ENCODE data around the gene LRRC27. TPM values are rescaled to one million over a fixed set of nuclear protein-coding genes. Genes with fewer than 3 reads are reported as not detected.

The LRRC27 gene
- total RNA-seq, 1 experiment from 2014 or later = 4.1 TPM

DNA sequence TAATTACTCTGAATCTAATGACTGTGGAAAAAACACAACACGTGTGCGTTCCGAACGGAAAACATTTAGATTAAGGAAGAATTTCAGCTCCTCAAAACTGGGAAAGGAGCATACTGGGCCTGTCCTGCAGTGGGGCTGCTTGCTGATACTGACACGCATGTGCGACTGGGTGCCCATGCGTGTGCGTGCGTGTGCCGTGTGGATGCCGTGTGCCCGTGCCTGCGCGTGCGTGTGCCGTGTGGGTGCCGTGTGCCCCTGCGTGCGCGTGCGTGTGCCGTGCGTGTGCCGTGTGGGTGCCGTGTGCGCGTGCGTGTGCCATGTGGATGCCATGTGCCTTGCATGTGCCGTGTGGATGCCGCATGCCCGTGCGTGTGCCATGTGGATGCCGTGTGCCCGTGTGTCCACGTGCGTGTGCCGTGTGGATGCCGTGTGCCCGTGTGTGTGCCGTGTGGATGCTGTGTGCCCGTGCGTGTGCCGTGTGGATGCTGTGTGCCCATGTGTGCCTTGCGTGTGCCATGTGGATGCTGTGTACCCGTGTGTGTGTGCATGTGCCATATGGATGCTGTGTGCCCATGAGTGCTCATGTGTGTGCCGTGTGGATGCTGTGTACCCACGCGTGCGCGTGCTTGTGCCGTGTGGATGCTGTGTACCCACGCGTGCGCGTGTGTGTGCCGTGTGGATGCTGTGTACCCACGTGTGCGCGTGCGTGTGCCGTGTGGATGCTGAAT, 93.2 kb downstream of the LRRC27 start:
- Histone ChIP-seq H3K36me3 (ENCODE audit: control insufficient read depth in 1 of 2, insufficient read depth in 2 of 2, low read length in 2 of 2) (no peaks in the 10 kb centered on the region), H3K27me3 (ENCODE audit: insufficient read depth, low read length) (no peaks in the 10 kb centered on the region), H3K27ac (ENCODE audit: low read depth, low read length) (peak overlapping the region; percentile 32; the same call in 1 of the 2 replicates), H3K9me3 (ENCODE audit: control insufficient read depth in 1 of 2, insufficient read depth in 1 of 2, low read depth in 1 of 2, low read length in 2 of 2) (no peaks in the 10 kb centered on the region), H3K4me3 (replicated peaks in 1 of 2; ENCODE audit: low read depth in 1 of 2, low read length in 2 of 2) (no peak overlapping the region), H3K79me2 (ENCODE audit: insufficient read depth, low read length) (no peaks in the 10 kb centered on the region), H3K9ac (ENCODE audit: low read length) (no peak overlapping the region), H3K4me2 (ENCODE audit: low read length) (no peak overlapping the region), H2AFZ (ENCODE audit: low read depth, low read length, poor library complexity, severe bottlenecking) (no peak overlapping the region), H4K20me1 (ENCODE audit: insufficient read depth) (no peaks in the 10 kb centered on the region), H3K9me2 (ENCODE audit: insufficient read depth) (no peaks in the 10 kb centered on the region), H3K4me1 (ENCODE audit: control insufficient read depth in 1 of 2, insufficient read depth in 2 of 2, low read length in 2 of 2) (peaks cover 18 to 19% of the 10 kb centered on the region in 2 experiments)
- DNase-seq (ENCODE audit: low read depth, low spot score) (no peak), ATAC-seq (no peak)
- TF ChIP-seq FOSL1 (IDR thresholded peaks at IDR 0.05; ENCODE audit: low read depth) (no peak), CEBPB (IDR thresholded peaks at IDR 0.05; ENCODE audit: low read depth) (no peak), SP1 (IDR thresholded peaks at IDR 0.05; ENCODE audit: low read depth) (no peak), RAD21 (IDR thresholded peaks at IDR 0.05; ENCODE audit: low read depth) (no peak), EGR1 (IDR thresholded peaks at IDR 0.05; ENCODE audit: low read depth) (no peak), ELF1 (IDR thresholded peaks at IDR 0.05; ENCODE audit: borderline replicate concordance, low read depth) (no peak), YY1 (IDR thresholded peaks at IDR 0.05; ENCODE audit: extremely low read depth, insufficient replicate concordance, low read depth, low read length) (no peak), TCF7L2 (IDR thresholded peaks at IDR 0.05; ENCODE audit: borderline replicate concordance, extremely low read depth, insufficient read depth, insufficient read length) (no peak), ZFX (IDR thresholded peaks at IDR 0.05) (no peak), JUND (IDR thresholded peaks at IDR 0.05) (no peak), CBX3 (IDR thresholded peaks at IDR 0.05; ENCODE audit: low read depth) (no peak), SIN3A (IDR thresholded peaks at IDR 0.05; ENCODE audit: low read depth) (no peak), POLR2A (IDR thresholded peaks at IDR 0.05; ENCODE audit: borderline replicate concordance, extremely low read depth, insufficient read depth, insufficient read length) (no peak)
- TF ChIP-seq, protein P1, sequence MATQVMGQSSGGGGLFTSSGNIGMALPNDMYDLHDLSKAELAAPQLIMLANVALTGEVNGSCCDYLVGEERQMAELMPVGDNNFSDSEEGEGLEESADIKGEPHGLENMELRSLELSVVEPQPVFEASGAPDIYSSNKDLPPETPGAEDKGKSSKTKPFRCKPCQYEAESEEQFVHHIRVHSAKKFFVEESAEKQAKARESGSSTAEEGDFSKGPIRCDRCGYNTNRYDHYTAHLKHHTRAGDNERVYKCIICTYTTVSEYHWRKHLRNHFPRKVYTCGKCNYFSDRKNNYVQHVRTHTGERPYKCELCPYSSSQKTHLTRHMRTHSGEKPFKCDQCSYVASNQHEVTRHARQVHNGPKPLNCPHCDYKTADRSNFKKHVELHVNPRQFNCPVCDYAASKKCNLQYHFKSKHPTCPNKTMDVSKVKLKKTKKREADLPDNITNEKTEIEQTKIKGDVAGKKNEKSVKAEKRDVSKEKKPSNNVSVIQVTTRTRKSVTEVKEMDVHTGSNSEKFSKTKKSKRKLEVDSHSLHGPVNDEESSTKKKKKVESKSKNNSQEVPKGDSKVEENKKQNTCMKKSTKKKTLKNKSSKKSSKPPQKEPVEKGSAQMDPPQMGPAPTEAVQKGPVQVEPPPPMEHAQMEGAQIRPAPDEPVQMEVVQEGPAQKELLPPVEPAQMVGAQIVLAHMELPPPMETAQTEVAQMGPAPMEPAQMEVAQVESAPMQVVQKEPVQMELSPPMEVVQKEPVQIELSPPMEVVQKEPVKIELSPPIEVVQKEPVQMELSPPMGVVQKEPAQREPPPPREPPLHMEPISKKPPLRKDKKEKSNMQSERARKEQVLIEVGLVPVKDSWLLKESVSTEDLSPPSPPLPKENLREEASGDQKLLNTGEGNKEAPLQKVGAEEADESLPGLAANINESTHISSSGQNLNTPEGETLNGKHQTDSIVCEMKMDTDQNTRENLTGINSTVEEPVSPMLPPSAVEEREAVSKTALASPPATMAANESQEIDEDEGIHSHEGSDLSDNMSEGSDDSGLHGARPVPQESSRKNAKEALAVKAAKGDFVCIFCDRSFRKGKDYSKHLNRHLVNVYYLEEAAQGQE (IDR thresholded peaks at IDR 0.05; ENCODE audit: low read depth) = no peak
- TF ChIP-seq, protein P2, sequence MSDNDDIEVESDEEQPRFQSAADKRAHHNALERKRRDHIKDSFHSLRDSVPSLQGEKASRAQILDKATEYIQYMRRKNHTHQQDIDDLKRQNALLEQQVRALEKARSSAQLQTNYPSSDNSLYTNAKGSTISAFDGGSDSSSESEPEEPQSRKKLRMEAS (IDR thresholded peaks at IDR 0.05) = no peak
- TF ChIP-seq, protein P3, sequence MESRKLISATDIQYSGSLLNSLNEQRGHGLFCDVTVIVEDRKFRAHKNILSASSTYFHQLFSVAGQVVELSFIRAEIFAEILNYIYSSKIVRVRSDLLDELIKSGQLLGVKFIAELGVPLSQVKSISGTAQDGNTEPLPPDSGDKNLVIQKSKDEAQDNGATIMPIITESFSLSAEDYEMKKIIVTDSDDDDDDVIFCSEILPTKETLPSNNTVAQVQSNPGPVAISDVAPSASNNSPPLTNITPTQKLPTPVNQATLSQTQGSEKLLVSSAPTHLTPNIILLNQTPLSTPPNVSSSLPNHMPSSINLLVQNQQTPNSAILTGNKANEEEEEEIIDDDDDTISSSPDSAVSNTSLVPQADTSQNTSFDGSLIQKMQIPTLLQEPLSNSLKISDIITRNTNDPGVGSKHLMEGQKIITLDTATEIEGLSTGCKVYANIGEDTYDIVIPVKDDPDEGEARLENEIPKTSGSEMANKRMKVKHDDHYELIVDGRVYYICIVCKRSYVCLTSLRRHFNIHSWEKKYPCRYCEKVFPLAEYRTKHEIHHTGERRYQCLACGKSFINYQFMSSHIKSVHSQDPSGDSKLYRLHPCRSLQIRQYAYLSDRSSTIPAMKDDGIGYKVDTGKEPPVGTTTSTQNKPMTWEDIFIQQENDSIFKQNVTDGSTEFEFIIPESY (IDR thresholded peaks at IDR 0.05; ENCODE audit: extremely low read depth, insufficient replicate concordance, low read length) = no peak
- TF ChIP-seq, protein P4, sequence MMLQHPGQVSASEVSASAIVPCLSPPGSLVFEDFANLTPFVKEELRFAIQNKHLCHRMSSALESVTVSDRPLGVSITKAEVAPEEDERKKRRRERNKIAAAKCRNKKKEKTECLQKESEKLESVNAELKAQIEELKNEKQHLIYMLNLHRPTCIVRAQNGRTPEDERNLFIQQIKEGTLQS (IDR thresholded peaks at IDR 0.05) = no peak
- RAD21 ChIA-PET (ENCODE audit: low non-redundant PET in 1 of 2, low total read pairs in 2 of 2, uncharacterized antibody in 2 of 2, unreplicated experiment in 2 of 2) = no interaction called here
- CTCF ChIA-PET = no interaction called here
- no TSS peak for BruUV-seq (replicated peaks)
- POLR2A ChIA-PET = no interaction called here
- intact Hi-C loops (cut with micrococcal nuclease) = no loop called here
